NCI-H1092 (cell line): ENCODE results near the gene MMD.
"Not testable (repeated sequence)": the region's sequence is repeated elsewhere in the genome, so short reads cannot be mapped to it uniquely, and the experiment has no call there.

ENCODE experiments used
- DNase-seq: peaks from one replicate; lab custom pipeline; 2025; lab: John Stamatoyannopoulos, UW

The MMD gene

GRCh38 chr17:55443904-55444303 lies 22.3 kb upstream of the MMD start:
- DNase-seq: no peak

DNA sequence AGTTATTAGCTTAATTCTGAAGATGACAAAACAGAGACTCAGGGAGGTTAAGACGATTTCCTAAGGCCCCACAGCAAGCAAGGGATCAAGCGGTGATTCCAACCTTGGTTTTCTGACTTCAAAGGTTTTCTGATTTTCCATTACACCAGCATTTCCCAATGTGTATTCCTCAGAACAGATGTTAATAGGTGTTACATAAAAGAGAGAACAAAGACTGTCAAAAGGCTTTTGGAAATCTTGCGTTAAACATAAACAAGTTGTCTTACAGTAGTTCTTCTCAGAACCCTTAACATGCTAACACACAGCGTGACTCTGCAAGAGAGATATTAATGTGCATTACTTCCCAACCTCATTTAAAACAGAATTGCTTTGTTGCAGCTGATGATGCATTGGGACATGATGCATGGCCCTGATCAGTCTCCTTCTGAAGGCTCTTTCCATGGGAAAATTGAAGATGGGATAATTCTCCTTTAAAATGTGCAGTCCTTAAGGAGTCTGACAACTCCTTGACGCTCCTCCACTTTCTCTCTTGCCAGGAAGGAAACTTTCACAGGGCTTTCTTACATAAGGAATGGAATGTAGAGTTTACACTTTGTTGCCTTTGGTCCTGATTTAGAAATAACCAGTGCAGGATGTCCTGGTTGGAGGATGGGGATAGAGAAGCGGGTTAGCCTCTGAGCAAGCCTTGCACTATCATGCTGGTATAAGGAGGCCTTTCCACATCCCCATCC lies 21.5 kb upstream of the MMD start:
- no peak for DNase-seq

- no peak for DNase-seq
Measured at GRCh38 chr17:55442462-55442861, 20.8 kb upstream of the MMD start.

DNA sequence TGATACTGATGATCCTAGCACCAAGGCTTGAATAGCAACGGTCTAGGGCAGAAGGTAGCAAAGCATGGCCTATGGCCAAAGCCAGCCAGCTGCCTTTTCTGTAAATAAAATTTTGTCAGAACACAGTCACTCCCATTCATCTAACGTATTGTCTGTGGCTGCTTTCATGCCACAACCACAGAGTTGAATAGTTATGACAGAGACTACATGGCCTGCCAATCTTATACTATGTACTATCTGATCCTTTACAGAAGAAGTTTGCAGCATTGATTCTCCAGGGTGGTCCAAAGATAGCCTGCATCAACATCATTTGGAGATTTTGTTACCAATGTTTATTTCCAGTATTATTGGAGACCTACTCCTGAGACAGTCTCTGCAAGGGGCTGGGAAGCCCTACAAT lies 19.9 kb upstream of the MMD start:
- no peak for DNase-seq

GRCh38 chr17:55440391-55440790 lies 18.8 kb upstream of the MMD start:
- DNase-seq: no peak

GRCh38 chr17:55437159-55437605 lies 15.5 kb upstream of the MMD start:
- DNase-seq: no peak

DNA sequence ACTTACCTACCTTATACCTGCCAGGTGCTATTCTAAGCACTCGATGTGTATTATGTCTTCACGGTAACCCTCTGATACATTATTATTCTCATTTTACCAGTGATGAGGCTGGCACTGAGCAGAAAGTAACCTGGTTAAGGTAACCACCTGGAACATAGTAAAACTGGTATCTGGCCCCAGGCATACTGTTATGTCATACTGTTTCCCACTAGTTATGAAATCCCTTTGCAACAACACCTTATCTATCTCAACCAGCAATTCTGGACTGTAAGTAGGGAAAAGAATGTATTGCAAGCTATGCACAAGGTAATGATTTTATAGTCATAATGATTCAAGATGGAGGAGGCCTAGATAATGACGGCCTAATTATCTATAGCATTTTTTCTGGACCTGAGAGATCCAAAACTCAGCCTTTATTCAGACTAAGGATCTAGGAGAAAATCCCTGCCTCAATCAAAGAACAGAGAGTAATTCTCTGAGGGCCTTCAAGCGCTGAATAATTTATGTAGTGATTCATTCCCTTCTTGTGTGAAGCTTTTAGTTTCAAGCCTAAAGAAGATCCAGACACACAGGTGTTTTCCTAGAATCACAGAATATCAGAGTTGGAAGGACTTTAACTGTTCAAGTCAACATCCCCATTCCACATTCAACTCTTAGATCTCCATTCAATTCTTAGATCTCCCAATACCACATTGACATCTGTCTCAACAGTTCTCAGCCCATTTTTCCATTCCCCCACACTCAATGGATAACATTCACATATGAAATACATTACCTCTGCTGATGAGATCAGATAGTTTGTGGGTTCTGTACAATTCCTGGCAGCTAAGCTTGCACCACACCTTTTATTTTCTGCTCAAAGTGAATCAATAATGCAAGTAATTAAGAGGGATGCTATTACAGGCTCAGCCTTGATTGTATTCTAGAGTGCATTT lies 14.9 kb upstream of the MMD start:
- DNase-seq: no peak

- DNase-seq: no peak
Measured at GRCh38 chr17:55435408-55435807, 13.8 kb upstream of the MMD start.

DNA sequence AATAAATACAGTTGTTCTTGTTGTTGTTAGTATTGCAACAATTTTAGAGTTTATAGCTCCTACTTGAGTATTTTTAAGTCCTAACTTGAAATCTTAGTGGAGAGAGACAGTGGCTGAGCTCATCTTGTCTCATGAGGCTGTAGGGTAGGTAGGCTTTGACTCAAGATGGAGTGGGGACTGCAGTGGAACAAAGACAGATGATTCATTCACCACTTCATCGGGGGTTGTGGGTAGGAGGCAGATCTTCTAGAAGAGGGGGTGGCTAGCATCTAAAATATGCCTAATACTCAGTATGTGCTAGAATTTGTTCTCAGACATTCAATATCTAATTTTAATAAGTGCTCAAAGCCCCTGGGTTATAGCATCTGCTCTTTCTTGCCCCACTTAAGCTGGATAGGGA lies 13.1 kb upstream of the MMD start:
- DNase-seq: no peak

DNA sequence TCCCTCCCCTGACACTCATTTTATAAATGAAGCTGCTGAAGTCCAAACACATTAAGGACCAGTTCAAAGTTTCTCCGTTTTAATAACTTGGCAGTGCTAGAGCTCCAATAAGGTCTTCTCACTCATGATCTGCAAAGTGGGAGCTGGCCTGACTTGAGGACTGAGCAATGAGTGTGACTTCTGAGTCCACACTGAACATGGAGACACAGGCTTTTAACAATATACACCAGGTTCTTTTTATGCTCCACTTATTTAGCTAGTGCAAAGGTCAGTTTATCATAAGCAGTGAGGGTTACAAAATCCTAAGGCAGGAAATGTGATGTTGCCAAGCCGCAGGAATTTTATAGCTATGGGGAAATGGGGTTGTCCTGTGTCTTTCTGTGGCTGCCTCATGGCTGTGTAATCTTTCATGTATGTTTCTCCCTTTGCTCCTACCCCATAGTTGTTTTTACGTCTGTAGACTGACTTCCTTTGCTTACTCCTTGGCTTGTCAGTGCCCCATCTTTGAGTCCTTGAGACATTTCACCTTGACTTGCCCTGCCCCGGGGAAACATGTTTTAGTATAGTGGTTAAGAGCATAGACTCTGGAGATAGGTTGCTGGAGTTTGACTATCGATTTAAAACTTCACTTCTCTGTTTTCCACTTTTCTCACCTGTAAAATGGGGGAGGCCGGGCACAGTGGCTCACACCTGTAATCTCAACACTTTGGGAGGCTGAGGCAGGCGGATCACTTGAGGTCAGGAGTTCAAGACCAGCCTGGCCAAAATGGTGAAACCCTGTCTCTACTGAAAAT lies 12.2 kb upstream of the MMD start:
- no peak for DNase-seq

- DNase-seq: no peak
Measured at GRCh38 chr17:55433029-55433628, 11.5 kb upstream of the MMD start.

- no peak for DNase-seq
Measured at GRCh38 chr17:55432358-55433028, 10.9 kb upstream of the MMD start.

DNA sequence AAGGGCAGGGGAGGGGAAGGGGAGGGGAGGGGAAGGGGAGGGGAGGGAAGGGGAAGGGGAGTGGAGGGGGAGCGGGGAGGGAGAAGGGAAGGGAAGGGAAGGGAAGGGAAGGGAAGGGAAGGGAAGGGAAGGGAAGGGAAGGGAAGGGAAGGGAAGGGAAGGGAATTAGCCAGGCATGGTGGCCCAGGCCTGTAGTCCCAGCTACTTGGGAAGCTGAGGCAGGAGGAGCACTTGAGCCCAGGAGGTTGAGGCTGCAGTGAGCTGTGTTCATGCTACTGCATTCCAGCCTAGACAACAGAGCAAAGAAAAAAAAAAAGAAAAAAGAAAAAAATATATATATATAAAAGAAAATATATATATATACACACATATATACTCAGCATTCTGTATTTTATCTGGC lies 10.3 kb upstream of the MMD start:
- not testable (repeated sequence) for DNase-seq

DNA sequence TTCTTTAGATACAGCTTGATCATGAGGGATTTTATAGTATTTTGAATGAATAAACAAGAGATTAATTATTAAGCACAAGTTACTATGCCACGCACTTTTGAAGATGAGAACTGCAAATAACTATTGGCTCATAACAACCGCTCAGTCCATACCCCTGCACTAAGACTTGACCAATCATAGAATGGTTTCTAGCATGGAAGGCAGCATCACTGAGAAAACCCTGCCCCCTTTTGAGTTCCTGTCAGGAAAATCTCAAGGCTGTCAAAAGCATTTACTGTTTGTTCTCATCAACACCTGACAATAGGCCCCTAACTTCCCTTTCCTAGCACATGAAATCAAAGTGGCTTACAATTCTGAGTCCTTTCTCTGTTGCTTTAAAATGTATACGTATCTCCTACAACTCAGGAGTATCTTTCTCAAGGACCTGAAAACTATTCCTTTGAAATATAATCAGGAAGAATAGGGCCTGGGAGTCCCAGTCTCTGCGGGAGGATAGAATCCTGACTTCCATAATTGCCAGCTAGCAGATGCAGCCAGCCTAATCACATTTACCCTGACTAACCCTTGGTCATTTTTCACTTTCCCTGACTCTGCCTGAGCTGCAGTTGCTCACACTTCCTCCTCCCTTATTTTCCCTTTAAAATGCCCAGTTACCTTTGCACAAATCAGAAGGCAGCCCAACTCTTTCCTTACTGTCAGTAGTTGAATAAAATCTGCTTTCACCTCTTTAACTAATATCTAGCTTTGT lies 9.1 kb upstream of the MMD start:
- no peak for DNase-seq

GRCh38 chr17:55427587-55427882 lies 5.9 kb upstream of the MMD start:
- no peak for DNase-seq

GRCh38 chr17:55426851-55427586 lies 5.4 kb upstream of the MMD start:
- no peak for DNase-seq

- no peak for DNase-seq
Measured at GRCh38 chr17:55424893-55425540, 3.4 kb upstream of the MMD start.

DNA sequence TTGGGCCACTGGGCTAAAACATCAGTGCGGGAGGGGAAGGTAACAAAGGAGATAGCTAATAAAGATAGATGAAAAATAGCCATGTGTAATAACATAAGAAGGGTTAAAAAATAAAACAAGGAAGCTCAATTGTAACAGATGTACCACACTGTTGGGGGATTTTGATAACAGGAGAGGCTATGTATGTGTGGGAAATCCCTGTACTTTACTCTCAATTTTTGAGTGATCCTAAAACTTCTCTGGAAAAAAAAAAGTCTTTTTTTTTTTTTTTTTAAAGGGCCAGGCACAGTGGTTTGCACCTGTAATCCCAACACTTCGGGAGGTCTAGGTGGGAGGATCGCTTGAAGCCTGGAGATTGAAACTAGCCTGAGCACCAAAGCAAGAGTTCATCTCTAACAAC lies 1.9 kb upstream of the MMD start:
- DNase-seq: no peak

- DNase-seq: not testable (repeated sequence)
Measured at GRCh38 chr17:55422828-55423164, 1.2 kb upstream of the MMD start.

DNA sequence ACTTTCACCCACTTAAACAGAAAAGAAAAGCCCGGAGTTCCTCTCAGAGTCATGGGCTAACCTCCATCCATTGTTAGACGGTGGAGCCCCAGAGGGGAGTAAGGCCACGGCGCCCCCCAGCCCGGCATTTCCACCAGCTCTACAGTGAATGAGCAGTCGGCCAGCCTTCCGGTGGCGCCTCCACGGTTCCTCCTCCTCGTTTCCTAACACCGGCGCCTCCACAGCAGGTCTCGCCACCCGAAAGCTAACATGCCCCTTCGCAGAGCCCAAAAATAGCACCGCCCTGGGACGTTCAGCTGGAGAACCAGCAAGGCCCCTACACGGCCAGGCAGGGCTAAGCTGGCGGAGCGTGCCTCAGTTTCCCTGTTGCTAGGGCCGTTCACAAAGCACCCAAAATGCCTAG lies 858 bp downstream of the MMD start:
- DNase-seq: peak; percentile 13
